GM12875 (cell line): ENCODE data around the gene AHNAK.

Experiments used
- H3K4me3 ChIP-seq: one replicate; pipeline ENCODE4 v1.5.1; 2011; ENCODE audit warnings: low read depth, low read length, control low read depth
- TF ChIP-seq, protein P1 (sequence below): IDR thresholded peaks from 2 replicates; pipeline ENCODE4 v1.5.1; 2011; ENCODE audit warnings: low read depth, mild to moderate bottlenecking, control low read depth, inconsistent platforms, low read length, moderate library complexity, borderline replicate concordance; ENCODE audit not compliant: insufficient read depth

AHNAK gene

DNA sequence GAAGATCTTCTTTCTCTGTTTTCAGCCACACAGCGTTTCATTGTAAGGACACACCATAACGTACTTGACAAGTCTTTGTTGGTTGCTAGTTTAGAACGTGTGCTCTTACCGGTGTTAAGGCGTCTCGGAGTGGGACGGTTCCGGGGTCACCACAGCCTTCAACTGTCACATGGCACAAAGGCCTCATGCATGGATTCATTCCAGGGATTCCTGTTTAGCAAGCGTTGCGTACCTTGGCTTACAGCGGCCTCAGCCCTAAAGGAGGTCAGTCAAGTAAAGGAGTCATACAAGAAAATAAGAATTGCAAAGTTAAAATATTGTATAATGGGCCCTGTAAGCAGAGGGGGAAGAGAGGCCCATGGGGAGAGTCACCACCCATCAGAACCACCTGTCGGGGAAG is 130.0 kb downstream of the AHNAK start:
- TF ChIP-seq, protein P1, sequence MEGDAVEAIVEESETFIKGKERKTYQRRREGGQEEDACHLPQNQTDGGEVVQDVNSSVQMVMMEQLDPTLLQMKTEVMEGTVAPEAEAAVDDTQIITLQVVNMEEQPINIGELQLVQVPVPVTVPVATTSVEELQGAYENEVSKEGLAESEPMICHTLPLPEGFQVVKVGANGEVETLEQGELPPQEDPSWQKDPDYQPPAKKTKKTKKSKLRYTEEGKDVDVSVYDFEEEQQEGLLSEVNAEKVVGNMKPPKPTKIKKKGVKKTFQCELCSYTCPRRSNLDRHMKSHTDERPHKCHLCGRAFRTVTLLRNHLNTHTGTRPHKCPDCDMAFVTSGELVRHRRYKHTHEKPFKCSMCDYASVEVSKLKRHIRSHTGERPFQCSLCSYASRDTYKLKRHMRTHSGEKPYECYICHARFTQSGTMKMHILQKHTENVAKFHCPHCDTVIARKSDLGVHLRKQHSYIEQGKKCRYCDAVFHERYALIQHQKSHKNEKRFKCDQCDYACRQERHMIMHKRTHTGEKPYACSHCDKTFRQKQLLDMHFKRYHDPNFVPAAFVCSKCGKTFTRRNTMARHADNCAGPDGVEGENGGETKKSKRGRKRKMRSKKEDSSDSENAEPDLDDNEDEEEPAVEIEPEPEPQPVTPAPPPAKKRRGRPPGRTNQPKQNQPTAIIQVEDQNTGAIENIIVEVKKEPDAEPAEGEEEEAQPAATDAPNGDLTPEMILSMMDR: no peak

DNA sequence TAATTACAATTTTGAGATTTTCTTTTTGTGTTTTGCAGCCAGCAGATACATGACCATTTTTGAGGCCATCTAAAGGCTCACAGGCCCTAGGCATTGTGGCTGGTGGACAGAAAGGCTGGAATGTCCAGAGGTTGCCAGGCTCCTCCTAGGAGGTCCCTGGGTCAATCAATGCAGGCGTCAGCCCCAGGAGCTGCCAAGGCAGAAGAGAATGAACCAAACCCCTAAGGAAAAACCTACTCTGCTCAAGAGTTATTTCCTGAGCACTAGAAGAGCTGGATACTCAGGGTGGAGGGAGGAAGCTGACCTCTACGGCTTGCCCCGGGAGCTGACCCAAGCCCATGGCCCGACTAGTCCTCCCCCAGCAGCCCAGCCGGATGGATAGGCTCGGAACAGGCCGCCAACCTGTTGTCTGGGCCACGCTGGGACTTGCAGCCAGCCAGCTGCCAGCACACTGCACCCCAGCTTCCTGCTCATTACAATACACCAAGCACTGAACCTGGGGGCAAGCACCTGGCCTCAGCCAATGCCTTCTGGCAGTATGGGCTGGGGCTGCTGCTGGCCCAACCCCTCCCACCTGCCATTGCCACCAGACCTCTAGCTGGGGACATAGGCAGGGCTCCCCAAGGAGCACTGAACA is 133.4 kb downstream of the AHNAK start:
- H3K4me3 ChIP-seq: no peak overlapping the region
- TF ChIP-seq, protein P1: no peak

More for the DNA sequence above, 130.0 kb downstream of the AHNAK start:
- no peak overlapping the region for H3K4me3 ChIP-seq

DNA sequence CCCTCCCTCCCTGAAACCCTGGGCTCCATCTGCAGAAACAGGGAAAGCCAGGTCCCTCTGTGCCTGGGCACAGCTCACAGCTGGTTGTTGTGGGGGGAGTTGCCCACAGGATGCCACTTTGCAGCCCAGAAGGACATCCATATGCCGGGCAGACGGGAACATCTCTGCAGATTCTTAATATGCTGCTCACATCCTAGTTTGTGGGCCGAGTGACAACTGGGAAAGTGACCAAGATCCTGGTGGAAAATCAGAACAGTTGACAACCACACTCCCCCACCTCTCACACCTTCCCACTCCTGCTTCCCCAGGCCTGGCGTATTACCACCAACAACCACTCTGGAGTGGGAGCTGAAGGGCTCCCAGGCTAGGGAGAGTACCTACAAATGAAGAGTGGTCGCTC is 135.1 kb downstream of the AHNAK start:
- TF ChIP-seq, protein P1: no peak

DNA sequence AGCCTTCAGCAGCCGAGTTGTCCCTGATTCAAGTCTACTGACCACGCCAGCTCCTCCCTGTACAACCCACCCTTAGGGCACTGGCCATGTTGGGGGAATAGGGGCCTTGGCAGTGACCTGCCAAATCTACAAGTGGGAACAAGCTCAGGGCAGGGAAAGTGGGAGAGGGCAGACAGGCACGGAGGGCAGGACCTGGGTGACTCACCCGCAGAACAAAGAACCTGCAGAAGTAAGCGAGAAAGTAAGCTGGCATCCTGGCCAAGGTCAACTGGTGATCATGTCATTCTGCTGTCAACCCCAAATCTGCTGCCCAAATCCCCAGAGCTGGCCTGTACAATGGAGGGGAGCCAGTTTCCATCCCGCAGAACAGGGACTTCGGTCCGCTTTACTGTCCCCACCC is 135.6 kb downstream of the AHNAK start:
- no peak overlapping the region for H3K4me3 ChIP-seq
- TF ChIP-seq, protein P1: no peak

More for the DNA sequence above, 135.1 kb downstream of the AHNAK start:
- no peak overlapping the region for H3K4me3 ChIP-seq

DNA sequence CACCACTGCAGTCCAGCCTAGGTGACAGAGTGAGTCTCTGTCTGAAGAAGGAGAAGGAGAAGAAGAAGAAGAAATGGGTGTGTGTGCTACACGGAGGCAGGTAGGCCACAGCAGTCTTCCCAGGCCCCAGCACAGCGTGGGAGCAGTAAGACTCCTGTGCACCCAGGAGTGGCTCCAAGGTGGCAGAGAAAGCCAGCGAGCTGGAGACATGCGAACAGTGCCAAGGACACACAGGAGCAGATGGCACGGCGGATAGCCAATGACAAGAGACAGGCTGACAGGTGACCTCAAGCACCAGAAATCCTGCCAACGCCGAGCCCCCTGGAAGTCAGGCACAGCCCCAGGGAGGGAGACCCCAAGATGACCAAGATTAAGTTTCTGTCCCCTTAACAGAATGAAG is 136.8 kb downstream of the AHNAK start:
- TF ChIP-seq, protein P1: no peak
- no peak overlapping the region for H3K4me3 ChIP-seq

DNA sequence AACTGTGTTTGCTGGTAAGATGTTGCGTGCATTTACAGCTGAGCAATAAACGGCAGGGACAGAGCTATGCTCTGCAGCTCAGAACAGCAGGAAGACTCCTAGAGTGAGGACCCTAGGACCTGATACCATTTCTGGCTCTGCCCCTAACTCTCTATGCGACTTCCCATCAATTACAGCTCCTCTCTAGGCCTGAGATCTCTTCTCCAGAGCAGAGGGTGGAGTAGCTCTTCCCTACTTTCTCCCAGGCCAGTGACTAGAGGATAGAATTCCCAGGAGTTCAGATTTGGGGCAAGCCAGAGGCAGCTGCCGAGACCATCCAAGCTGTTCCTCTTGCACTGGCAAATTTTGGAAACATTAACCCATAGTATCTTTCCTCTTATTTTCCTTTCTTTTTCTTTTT is 140.6 kb downstream of the AHNAK start:
- no peak overlapping the region for H3K4me3 ChIP-seq
- TF ChIP-seq, protein P1: no peak

DNA sequence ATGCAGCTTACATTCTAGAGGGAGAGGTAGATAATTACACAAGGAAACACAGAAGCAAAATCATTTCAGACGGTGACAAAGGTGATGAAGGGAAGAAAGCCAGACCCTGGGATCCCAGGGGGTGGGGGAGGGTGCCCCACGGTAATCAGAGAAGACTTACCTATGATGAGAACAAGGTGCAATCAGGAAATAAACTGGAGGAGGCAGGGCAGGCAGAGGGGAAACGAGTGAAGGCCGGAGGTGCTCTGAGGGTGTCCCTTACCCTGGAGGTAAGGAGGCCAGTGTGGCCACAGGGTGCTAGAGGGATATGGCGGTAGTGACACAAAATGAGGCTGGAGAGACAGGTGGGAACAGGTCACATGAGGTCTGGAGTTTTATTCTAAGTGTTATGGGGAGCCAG is 141.7 kb downstream of the AHNAK start:
- TF ChIP-seq, protein P1: no peak
- no peak overlapping the region for H3K4me3 ChIP-seq
